K562 (cell line): ENCODE measurements around the gene HRH3. TPM values are rescaled to one million over a fixed set of nuclear protein-coding genes. Genes with fewer than 3 reads are reported as not detected.

Experiments used
- ATAC-seq: fragments of 200-7000 bp; cut with Tn5 transposase; 3 replicates; pipeline ENCODE4 v1.9.1; 2020; ENCODE audit warnings: moderate library complexity
- BruUV-seq: library from RNA; stranded (reverse); fragments of 400-500 nt; replicated peaks from 2 replicates; lab custom pipeline; 2021; lab: Mats Ljungman, UMichigan
- CTCF ChIA-PET: fragments of 300-600 bp; formaldehyde crosslinking; extraction: SDS; loops from one replicate; lab custom pipeline; 2021; ENCODE audit warnings: low intra/inter-chr PET ratio; lab: Yijun Ruan, JAX
- POLR2A ChIA-PET: fragments of 300-600, 350-650 bp; sonication (Branson Sonifier 250); formaldehyde crosslinking; extraction: SDS; loops from one replicate; lab custom pipeline; 2021; ENCODE audit warnings: antibody characterized with exemption, inconsistent platforms; lab: Yijun Ruan, JAX
- DNase-seq, 4 experiments: peaks; one replicate each; pipeline versions ENCODE4 v3.0.0 to v3.0.0-alpha.2; 2011 to 2018; ENCODE audit warnings: low spot score in 3 of 4, mixed read lengths in 3 of 4; ENCODE audit errors: extremely low read depth in 1 of 4
- FAIRE-seq: peaks from 2 replicates; lab custom pipeline; 2011; peaks lifted over from hg19 to GRCh38; lab: Jason Lieb, UNC
- H2AFZ ChIP-seq: 2 replicates; pipeline ENCODE4 v1.6.0; 2011; ENCODE audit warnings: low read depth, low read length, control low read depth, inconsistent platforms
- H3K27ac ChIP-seq: fragments of 200-600 bp; 3 replicates; pipeline ENCODE4 v1.8.0; 2011; ENCODE audit warnings: low read depth, mild to moderate bottlenecking, control low read depth, inconsistent platforms, low read length, moderate library complexity, mixed read lengths; ENCODE audit errors: extremely low read depth
- H3K27me3 ChIP-seq, 2 experiments: fragments of 300-600 bp in 1 of 2; 2 replicates in 1 of 2; 3 replicates in 1 of 2; pipeline versions ENCODE4 v1.6.0 to v1.8.0; 2011; ENCODE audit warnings: inconsistent platforms in 2 of 2, low read length in 2 of 2, mild to moderate bottlenecking in 1 of 2, mixed read lengths in 1 of 2, moderate library complexity in 1 of 2; ENCODE audit not compliant: control insufficient read depth in 2 of 2, insufficient read depth in 2 of 2
- H3K36me3 ChIP-seq: fragments of 300-600 bp; 3 replicates; pipeline ENCODE4 v1.8.0; 2011; ENCODE audit warnings: mild to moderate bottlenecking, low read length, inconsistent platforms; ENCODE audit not compliant: control insufficient read depth, insufficient read depth
- H3K4me1 ChIP-seq, 2 experiments: fragments of 200-600 bp in 1 of 2; replicated peaks in 1 of 2; 2 replicates in 1 of 2; 3 replicates in 1 of 2; pipeline versions ENCODE4 v1.5.1 to v1.8.0; 2011; ENCODE audit warnings: inconsistent platforms in 2 of 2, low read length in 2 of 2, mild to moderate bottlenecking in 1 of 2, mixed read lengths in 1 of 2, moderate library complexity in 1 of 2; ENCODE audit not compliant: control insufficient read depth in 2 of 2, insufficient read depth in 2 of 2
- H3K4me2 ChIP-seq: 2 replicates; pipeline ENCODE4 v1.6.1; 2011; ENCODE audit warnings: low read length, control low read depth, inconsistent platforms, mixed read lengths; ENCODE audit not compliant: insufficient read depth
- H3K4me3 ChIP-seq: fragments of 200-600 bp; sonication (generic), shearing (Covaris generic); 2 replicates; pipeline ENCODE4 v1.5.1; 2016; ENCODE audit warnings: control low read depth, inconsistent platforms
- H3K79me2 ChIP-seq: fragments of 200-600 bp; 3 replicates; pipeline ENCODE4 v1.8.0; 2011; ENCODE audit warnings: low read length, inconsistent platforms; ENCODE audit not compliant: control insufficient read depth, insufficient read depth
- H3K9ac ChIP-seq, 2 experiments: 2 replicates each; pipeline versions ENCODE4 v1.6.0 to v1.6.1; 2011; ENCODE audit warnings: low read depth in 2 of 2, low read length in 2 of 2, control low read depth in 1 of 2, inconsistent platforms in 1 of 2, mild to moderate bottlenecking in 1 of 2, mixed read lengths in 1 of 2; ENCODE audit not compliant: insufficient read depth in 1 of 2
- H3K9me1 ChIP-seq: one replicate; pipeline ENCODE4 v1.6.0; 2011; ENCODE audit warnings: inconsistent platforms, mild to moderate bottlenecking, low read length, moderate library complexity; ENCODE audit not compliant: control insufficient read depth, insufficient read depth
- H3K9me3 ChIP-seq: replicated peaks from 2 replicates; pipeline ENCODE4 v1.5.1; 2011; ENCODE audit warnings: low read depth, low read length, inconsistent platforms; ENCODE audit not compliant: control insufficient read depth, insufficient read depth
- H4K20me1 ChIP-seq: replicated peaks from 2 replicates; pipeline ENCODE4 v1.6.1; 2011; ENCODE audit warnings: low read length, inconsistent platforms, mixed read lengths; ENCODE audit not compliant: control insufficient read depth, insufficient read depth
- HMG20B ChIP-seq: fragments of 250-450 bp; sonication (Bioruptor Pico); IDR thresholded peaks from 2 replicates; pipeline ENCODE4 v1.5.0; 2021; ENCODE audit warnings: mild to moderate bottlenecking
- IFI16 ChIP-seq: fragments of 250-450 bp; sonication (Bioruptor Pico); IDR thresholded peaks from 2 replicates; pipeline ENCODE4 v2.1.2; 2022; ENCODE audit warnings: mild to moderate bottlenecking, inconsistent platforms
- POLR2G ChIP-seq: fragments of 200-400 bp; formaldehyde crosslinking; IDR thresholded peaks from 2 replicates; pipeline ENCODE4 v1.6.1; 2017; ENCODE audit warnings: low read depth, mild to moderate bottlenecking, antibody characterized with exemption, low read length, moderate library complexity
- RBM17 ChIP-seq: fragments of 200-400 bp; formaldehyde crosslinking; IDR thresholded peaks from 2 replicates; pipeline ENCODE4 v1.6.1; 2017; ENCODE audit warnings: low read depth, mild to moderate bottlenecking, low read length, borderline replicate concordance
- ZKSCAN8 ChIP-seq: fragments of 200-800 bp; sonication (Bioruptor generic); IDR thresholded peaks from 2 replicates; pipeline ENCODE4 v1.6.1; 2016; ENCODE audit warnings: missing genetic modification characterization, missing compliant biosample characterization
- WGBS: fragments of 100-300 bp; shearing (Covaris generic); methylation state at CpG from one replicate; pipeline ENCODE4 v1.1.6; 2016; ENCODE audit warnings: low coverage, mixed read lengths; ENCODE audit not compliant: insufficient coverage; ENCODE audit errors: missing lambda C conversion rate; 5-methylcytosine and 5-hydroxymethylcytosine counted together
- in situ Hi-C: fragments of 300-500 bp; cut with MboI; formaldehyde crosslinking; loops from 4 replicates; pipeline ENCODE4 v1.15.0; 2018; ENCODE audit warnings: inconsistent platforms, mixed read lengths
- intact Hi-C: fragments of 100-400 bp; cut with micrococcal nuclease; formaldehyde crosslinking; loops from 2 replicates; pipeline ENCODE4 v1.14.2; 2022
- polyA plus RNA-seq, 8 experiments: library from polyadenylated mRNA; depleted of rRNA in 4 of 8; stranded (reverse) in 5 of 8; unstranded in 3 of 8; fragments of >200 nt; fragmentation: Nextera tagmentation in 2 of 8; fragmentation: Illumina TruSeq in 1 of 8; extraction: Ambion mirVana in 2 of 8; extraction: Trizol in 1 of 8; gene quantifications; 2 replicates each; pipeline versions ENCODE4 v1.2.1 to v1.2.3, GENCODE V29; 2011 to 2014; ENCODE audit warnings: inconsistent platforms in 1 of 8, missing spikeins in 1 of 8
- total RNA-seq, 7 experiments: library from RNA; depleted of rRNA in 6 of 7; stranded (reverse); fragments of >200 nt in 6 of 7; fragmentation: Illumina TruSeq in 2 of 7; extraction: Trizol in 2 of 7; gene quantifications; 2 replicates each; pipeline versions ENCODE4 v1.2.1 to v1.2.3, GENCODE V29; 2011 to 2021; ENCODE audit warnings: low replicate concordance in 1 of 7

Gene HRH3
- total and polyA plus RNA-seq, 9 of the 15 experiments (the other 6 are each of a cell fraction or from before 2014, with no cell fraction given) = not detected

- no peak for TF ChIP-seq IFI16 (CRISPR knock-in tag)
- no peak for TF ChIP-seq HMG20B (CRISPR knock-in tag)
- no peak for TF ChIP-seq RBM17
- in situ Hi-C loops = no loop called here
- BruUV-seq = no TSS peak
These were observed 52.6 kb downstream of the HRH3 start for GRCh38 chr20:62167474-62167873.

GRCh38 chr20:62165762-62166399, 54.2 kb downstream of the HRH3 start:
- Histone ChIP-seq H3K4me1 (peaks cover 0 to 16% of the 10 kb centered on the region in 2 experiments; a peak in 1 of 5 replicates), H3K27ac (no peak overlapping the region), H3K9me3 (no peaks in the 10 kb centered on the region), H3K9ac (no peak overlapping the region; a peak in 1 of 4 replicates), H3K79me2 (no peaks in the 10 kb centered on the region), H3K27me3 (no peaks in the 10 kb centered on the region), H3K4me3 (no peak overlapping the region), H3K36me3 (peaks cover 74% of the 10 kb centered on the region; the same call in 2 of the 3 replicates), H3K9me1 (peaks cover 3% of the 10 kb centered on the region), H3K4me2 (no peak overlapping the region), H4K20me1 (0 out of 2 replicates have a peak, but pooled peaks cover 4% of the 10 kb centered on the region), H2AFZ (no peak overlapping the region)
- ATAC-seq = no peak
- intact Hi-C loops = no loop called here
- DNase-seq = no peak
- no peak for FAIRE-seq
- no TSS peak for BruUV-seq
- POLR2A ChIA-PET = interaction anchor here (0.6 kb wide), 1 partner anchor 23 kb away, joined by 4 read pairs; the partner anchor contains the start of genes PSMA7 and SS18L1
- CTCF ChIA-PET = no interaction called here
- in situ Hi-C loops = no loop called here
- 92% methylated on average over 23 of the region's 25 CpGs for WGBS
- TF ChIP-seq POLR2G = peak; percentile 59
- TF ChIP-seq ZKSCAN8 = no peak

More at GRCh38 chr20:62167474-62167873, 52.6 kb downstream of the HRH3 start:
- FAIRE-seq = no peak
- no peak overlapping the region for H2AFZ ChIP-seq
- peaks cover 0 to 13% of the 10 kb centered on the region in 2 experiments; a peak in 1 of 5 replicates for H3K4me1 ChIP-seq
- H3K79me2 ChIP-seq = no peaks in the 10 kb centered on the region
- ATAC-seq = no peak
- H3K9me1 ChIP-seq = peaks cover 3% of the 10 kb centered on the region
- ChIA-PET POLR2A (no interaction called here), CTCF (interaction anchor here (0.6 kb wide), 1 partner anchor 152 kb away, joined by 3 read pairs; no protein-coding TSS in a partner anchor)
- H3K4me3 ChIP-seq = no peak overlapping the region
- no peaks in the 10 kb centered on the region for H3K27me3 ChIP-seq
- no peak overlapping the region; a peak in 1 of 4 replicates for H3K9ac ChIP-seq
- DNase-seq = no peak
- H3K36me3 ChIP-seq = peaks cover 61% of the 10 kb centered on the region; the same call in 2 of the 3 replicates
- H3K9me3 ChIP-seq = no peaks in the 10 kb centered on the region
- H3K4me2 ChIP-seq = no peak overlapping the region
- intact Hi-C loops = no loop called here
- H3K27ac ChIP-seq = no peak overlapping the region
- H4K20me1 ChIP-seq = 0 out of 2 replicates have a peak, but pooled peaks cover 4% of the 10 kb centered on the region
- 84% methylated on average over 5 of the region's 6 CpGs for WGBS

Other genes starting within 250 kb of the HRH3 start
Only the 7 nearest of the 11 such genes appear.
- gene LSM14B, start 97.8 kb downstream of the HRH3 start, total RNA-seq (2014; rRNA removed) = 20.2 and 24.8 TPM in 2 replicates
- gene LSM14B, start 97.8 kb downstream of the HRH3 start, total RNA-seq (2014; rRNA removed; fragmentation: Illumina TruSeq; extraction: Trizol) = 12.8 and 13.1 TPM in 2 replicates
- gene LSM14B, start 97.8 kb downstream of the HRH3 start, total RNA-seq (2015; rRNA removed; fragmentation: Illumina TruSeq; extraction: Trizol) = 21.2 and 21.8 TPM in 2 replicates
- 32.7 and 36.0 TPM in 2 replicates for gene LSM14B, start 97.8 kb downstream of the HRH3 start, total RNA-seq (2021)
- gene LSM14B, start 97.8 kb downstream of the HRH3 start, polyA plus RNA-seq (2011; rRNA removed) = 22.6 and 25.8 TPM in 2 replicates
- gene LSM14B, start 97.8 kb downstream of the HRH3 start, polyA plus RNA-seq (2014; fragmentation: Illumina TruSeq; extraction: Trizol) = 19.5 and 25.0 TPM in 2 replicates
- under 1 TPM; 0.66 to 0.83 TPM for gene LSM14B, start 97.8 kb downstream of the HRH3 start, polyA plus RNA-seq (2014; fragmentation: Nextera tagmentation; extraction: Ambion mirVana)
- 26.5 and 27.8 TPM in 2 replicates for gene LSM14B, start 97.8 kb downstream of the HRH3 start, polyA plus RNA-seq (2014; rRNA removed)
- gene PSMA7, start 76.9 kb downstream of the HRH3 start, total RNA-seq (2014; rRNA removed) = 490 and 510 TPM in 2 replicates
- gene PSMA7, start 76.9 kb downstream of the HRH3 start, total RNA-seq (2014; rRNA removed; fragmentation: Illumina TruSeq; extraction: Trizol) = 263 and 283 TPM in 2 replicates
- 289 and 308 TPM in 2 replicates for gene PSMA7, start 76.9 kb downstream of the HRH3 start, total RNA-seq (2015; rRNA removed; fragmentation: Illumina TruSeq; extraction: Trizol)
- 413 and 431 TPM in 2 replicates for gene PSMA7, start 76.9 kb downstream of the HRH3 start, total RNA-seq (2021)
- 404 and 422 TPM in 2 replicates for gene PSMA7, start 76.9 kb downstream of the HRH3 start, polyA plus RNA-seq (2011; rRNA removed)
- gene PSMA7, start 76.9 kb downstream of the HRH3 start, polyA plus RNA-seq (2014; fragmentation: Illumina TruSeq; extraction: Trizol) = 257 and 356 TPM in 2 replicates
- 100 to 1,000 TPM; 303 to 393 TPM for gene PSMA7, start 76.9 kb downstream of the HRH3 start, polyA plus RNA-seq (2014; fragmentation: Nextera tagmentation; extraction: Ambion mirVana)
- 472 and 507 TPM in 2 replicates for gene PSMA7, start 76.9 kb downstream of the HRH3 start, polyA plus RNA-seq (2014; rRNA removed)
- 17.5 and 22.4 TPM in 2 replicates for gene SS18L1, start 76.5 kb downstream of the HRH3 start, total RNA-seq (2014; rRNA removed)
- 10.8 and 12.8 TPM in 2 replicates for gene SS18L1, start 76.5 kb downstream of the HRH3 start, total RNA-seq (2014; rRNA removed; fragmentation: Illumina TruSeq; extraction: Trizol)
- 15.1 and 15.2 TPM in 2 replicates for gene SS18L1, start 76.5 kb downstream of the HRH3 start, total RNA-seq (2015; rRNA removed; fragmentation: Illumina TruSeq; extraction: Trizol)
- 21.1 and 21.3 TPM in 2 replicates for gene SS18L1, start 76.5 kb downstream of the HRH3 start, total RNA-seq (2021)
- gene SS18L1, start 76.5 kb downstream of the HRH3 start, polyA plus RNA-seq (2011; rRNA removed) = 19.6 and 22.3 TPM in 2 replicates
- 14.9 and 15.3 TPM in 2 replicates for gene SS18L1, start 76.5 kb downstream of the HRH3 start, polyA plus RNA-seq (2014; fragmentation: Illumina TruSeq; extraction: Trizol)
- 1 to 10 TPM; 2.7 to 3.0 TPM for gene SS18L1, start 76.5 kb downstream of the HRH3 start, polyA plus RNA-seq (2014; fragmentation: Nextera tagmentation; extraction: Ambion mirVana)
- gene SS18L1, start 76.5 kb downstream of the HRH3 start, polyA plus RNA-seq (2014; rRNA removed) = 28.3 and 32.6 TPM in 2 replicates
- 44.6 and 63.8 TPM in 2 replicates for gene MTG2, start 37.2 kb downstream of the HRH3 start, total RNA-seq (2014; rRNA removed)
- 21.5 and 21.7 TPM in 2 replicates for gene MTG2, start 37.2 kb downstream of the HRH3 start, total RNA-seq (2014; rRNA removed; fragmentation: Illumina TruSeq; extraction: Trizol)
- 39.6 and 44.5 TPM in 2 replicates for gene MTG2, start 37.2 kb downstream of the HRH3 start, total RNA-seq (2015; rRNA removed; fragmentation: Illumina TruSeq; extraction: Trizol)
- 65.1 and 67.5 TPM in 2 replicates for gene MTG2, start 37.2 kb downstream of the HRH3 start, total RNA-seq (2021)
- 32.3 and 33.1 TPM in 2 replicates for gene MTG2, start 37.2 kb downstream of the HRH3 start, polyA plus RNA-seq (2011; rRNA removed)
- gene MTG2, start 37.2 kb downstream of the HRH3 start, polyA plus RNA-seq (2014; fragmentation: Illumina TruSeq; extraction: Trizol) = 53.9 and 66.5 TPM in 2 replicates
- 1 to 10 TPM; 8.7 to 9.3 TPM for gene MTG2, start 37.2 kb downstream of the HRH3 start, polyA plus RNA-seq (2014; fragmentation: Nextera tagmentation; extraction: Ambion mirVana)
- 58.9 and 67.2 TPM in 2 replicates for gene MTG2, start 37.2 kb downstream of the HRH3 start, polyA plus RNA-seq (2014; rRNA removed)
- 14.4 and 18.2 TPM in 2 replicates for gene OSBPL2, start 18.2 kb upstream of the HRH3 start, total RNA-seq (2014; rRNA removed)
- 14.0 and 16.1 TPM in 2 replicates for gene OSBPL2, start 18.2 kb upstream of the HRH3 start, total RNA-seq (2014; rRNA removed; fragmentation: Illumina TruSeq; extraction: Trizol)
- 13.0 and 14.1 TPM in 2 replicates for gene OSBPL2, start 18.2 kb upstream of the HRH3 start, total RNA-seq (2015; rRNA removed; fragmentation: Illumina TruSeq; extraction: Trizol)
- 23.0 and 25.6 TPM in 2 replicates for gene OSBPL2, start 18.2 kb upstream of the HRH3 start, total RNA-seq (2021)
- 11.2 and 18.0 TPM in 2 replicates for gene OSBPL2, start 18.2 kb upstream of the HRH3 start, polyA plus RNA-seq (2011; rRNA removed)
- 19.9 and 21.1 TPM in 2 replicates for gene OSBPL2, start 18.2 kb upstream of the HRH3 start, polyA plus RNA-seq (2014; fragmentation: Illumina TruSeq; extraction: Trizol)
- gene OSBPL2, start 18.2 kb upstream of the HRH3 start, polyA plus RNA-seq (2014; fragmentation: Nextera tagmentation; extraction: Ambion mirVana) = 1 to 10 TPM; 2.5 to 3.5 TPM
- gene OSBPL2, start 18.2 kb upstream of the HRH3 start, polyA plus RNA-seq (2014; rRNA removed) = 15.2 and 16.9 TPM in 2 replicates
- gene ADRM1, start 82.7 kb upstream of the HRH3 start, total RNA-seq (2014; rRNA removed) = 223 and 261 TPM in 2 replicates
- gene ADRM1, start 82.7 kb upstream of the HRH3 start, total RNA-seq (2014; rRNA removed; fragmentation: Illumina TruSeq; extraction: Trizol) = 22.5 and 32.1 TPM in 2 replicates
- gene ADRM1, start 82.7 kb upstream of the HRH3 start, total RNA-seq (2015; rRNA removed; fragmentation: Illumina TruSeq; extraction: Trizol) = 125 and 136 TPM in 2 replicates
- 159 and 160 TPM in 2 replicates for gene ADRM1, start 82.7 kb upstream of the HRH3 start, total RNA-seq (2021)
- gene ADRM1, start 82.7 kb upstream of the HRH3 start, polyA plus RNA-seq (2011; rRNA removed) = 57.6 and 67.4 TPM in 2 replicates
- 49.3 and 107 TPM in 2 replicates for gene ADRM1, start 82.7 kb upstream of the HRH3 start, polyA plus RNA-seq (2014; fragmentation: Illumina TruSeq; extraction: Trizol)
- 10 to 100 TPM in 1 of 2 experiments, 1 to 10 TPM in 1; 5.0 to 21.6 TPM for gene ADRM1, start 82.7 kb upstream of the HRH3 start, polyA plus RNA-seq (2014; fragmentation: Nextera tagmentation; extraction: Ambion mirVana)
- gene ADRM1, start 82.7 kb upstream of the HRH3 start, polyA plus RNA-seq (2014; rRNA removed) = 192 and 201 TPM in 2 replicates
- gene LAMA5, start 147.0 kb upstream of the HRH3 start, total RNA-seq (2014; rRNA removed) = 26.4 and 38.3 TPM in 2 replicates
- 2.2 and 3.2 TPM in 2 replicates for gene LAMA5, start 147.0 kb upstream of the HRH3 start, total RNA-seq (2014; rRNA removed; fragmentation: Illumina TruSeq; extraction: Trizol)
- gene LAMA5, start 147.0 kb upstream of the HRH3 start, total RNA-seq (2015; rRNA removed; fragmentation: Illumina TruSeq; extraction: Trizol) = 11.3 and 11.7 TPM in 2 replicates
- gene LAMA5, start 147.0 kb upstream of the HRH3 start, total RNA-seq (2021) = 86.4 and 101 TPM in 2 replicates
- 4.4 and 10.0 TPM in 2 replicates for gene LAMA5, start 147.0 kb upstream of the HRH3 start, polyA plus RNA-seq (2011; rRNA removed)
- gene LAMA5, start 147.0 kb upstream of the HRH3 start, polyA plus RNA-seq (2014; fragmentation: Illumina TruSeq; extraction: Trizol) = 7.8 and 20.0 TPM in 2 replicates
- gene LAMA5, start 147.0 kb upstream of the HRH3 start, polyA plus RNA-seq (2014; fragmentation: Nextera tagmentation; extraction: Ambion mirVana) = under 1 TPM; 0.31 to 0.48 TPM
- gene LAMA5, start 147.0 kb upstream of the HRH3 start, polyA plus RNA-seq (2014; rRNA removed) = 60.2 and 67.3 TPM in 2 replicates